ENCODE data around the gene CCDC68.

- TF ChIP-seq, protein P1, sequence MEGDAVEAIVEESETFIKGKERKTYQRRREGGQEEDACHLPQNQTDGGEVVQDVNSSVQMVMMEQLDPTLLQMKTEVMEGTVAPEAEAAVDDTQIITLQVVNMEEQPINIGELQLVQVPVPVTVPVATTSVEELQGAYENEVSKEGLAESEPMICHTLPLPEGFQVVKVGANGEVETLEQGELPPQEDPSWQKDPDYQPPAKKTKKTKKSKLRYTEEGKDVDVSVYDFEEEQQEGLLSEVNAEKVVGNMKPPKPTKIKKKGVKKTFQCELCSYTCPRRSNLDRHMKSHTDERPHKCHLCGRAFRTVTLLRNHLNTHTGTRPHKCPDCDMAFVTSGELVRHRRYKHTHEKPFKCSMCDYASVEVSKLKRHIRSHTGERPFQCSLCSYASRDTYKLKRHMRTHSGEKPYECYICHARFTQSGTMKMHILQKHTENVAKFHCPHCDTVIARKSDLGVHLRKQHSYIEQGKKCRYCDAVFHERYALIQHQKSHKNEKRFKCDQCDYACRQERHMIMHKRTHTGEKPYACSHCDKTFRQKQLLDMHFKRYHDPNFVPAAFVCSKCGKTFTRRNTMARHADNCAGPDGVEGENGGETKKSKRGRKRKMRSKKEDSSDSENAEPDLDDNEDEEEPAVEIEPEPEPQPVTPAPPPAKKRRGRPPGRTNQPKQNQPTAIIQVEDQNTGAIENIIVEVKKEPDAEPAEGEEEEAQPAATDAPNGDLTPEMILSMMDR (IDR thresholded peaks at IDR 0.05 in 2 of 3, conservative IDR thresholded peaks at IDR 0.05 in 1 of 3; ENCODE audit: borderline replicate concordance in 1 of 3, insufficient read depth in 1 of 3, low read depth in 2 of 3, low read length in 2 of 3), result no peak
- TF ChIP-seq POLR2AphosphoS5 (IDR thresholded peaks at IDR 0.05; ENCODE audit: low read depth, low read length) (no peak), EZH2 (IDR thresholded peaks at IDR 0.05) (no peak), EZH2phosphoT487 (IDR thresholded peaks at IDR 0.05; ENCODE audit: borderline replicate concordance) (no peak), JUND (IDR thresholded peaks at IDR 0.05) (no peak), POLR2A (IDR thresholded peaks at IDR 0.05; ENCODE audit: borderline replicate concordance, extremely low read depth, insufficient read depth, insufficient read length) (no peak), ZNF274 (IDR thresholded peaks at IDR 0.05; ENCODE audit: low read depth, low read length) (no peak), TCF7L2 (IDR thresholded peaks at IDR 0.05; ENCODE audit: borderline replicate concordance, extremely low read depth, insufficient read depth, insufficient read length) (no peak), MAX (IDR thresholded peaks at IDR 0.05) (no peak), CEBPB (IDR thresholded peaks at IDR 0.05; ENCODE audit: low read depth) (no peak), SRF (IDR thresholded peaks at IDR 0.05; ENCODE audit: low read depth) (no peak), EGR1 (IDR thresholded peaks at IDR 0.05; ENCODE audit: low read depth) (no peak)
These were observed 52.7 kb downstream of the CCDC68 start for GRCh38 chr18:54906331-54907185.

All from HCT116 (cell line).